GM21528 (cell line): ENCODE data around the gene MAP3K5.
A peak's percentile ranks its signal among the peaks of the same experiment; 100 is the strongest.
"Not testable (repeated sequence)": the region's sequence is repeated elsewhere in the genome, so short reads cannot be mapped to it uniquely, and the experiment has no call there.

Experiments
- ATAC-seq: cut with Tn5 transposase; IDR thresholded peaks from one replicate; pipeline ENCODE4 v1.9.1; 2021; ENCODE audit warnings: mild to moderate bottlenecking, moderate library complexity; ENCODE audit not compliant: unreplicated experiment, low FRiP score

Gene MAP3K5

DNA sequence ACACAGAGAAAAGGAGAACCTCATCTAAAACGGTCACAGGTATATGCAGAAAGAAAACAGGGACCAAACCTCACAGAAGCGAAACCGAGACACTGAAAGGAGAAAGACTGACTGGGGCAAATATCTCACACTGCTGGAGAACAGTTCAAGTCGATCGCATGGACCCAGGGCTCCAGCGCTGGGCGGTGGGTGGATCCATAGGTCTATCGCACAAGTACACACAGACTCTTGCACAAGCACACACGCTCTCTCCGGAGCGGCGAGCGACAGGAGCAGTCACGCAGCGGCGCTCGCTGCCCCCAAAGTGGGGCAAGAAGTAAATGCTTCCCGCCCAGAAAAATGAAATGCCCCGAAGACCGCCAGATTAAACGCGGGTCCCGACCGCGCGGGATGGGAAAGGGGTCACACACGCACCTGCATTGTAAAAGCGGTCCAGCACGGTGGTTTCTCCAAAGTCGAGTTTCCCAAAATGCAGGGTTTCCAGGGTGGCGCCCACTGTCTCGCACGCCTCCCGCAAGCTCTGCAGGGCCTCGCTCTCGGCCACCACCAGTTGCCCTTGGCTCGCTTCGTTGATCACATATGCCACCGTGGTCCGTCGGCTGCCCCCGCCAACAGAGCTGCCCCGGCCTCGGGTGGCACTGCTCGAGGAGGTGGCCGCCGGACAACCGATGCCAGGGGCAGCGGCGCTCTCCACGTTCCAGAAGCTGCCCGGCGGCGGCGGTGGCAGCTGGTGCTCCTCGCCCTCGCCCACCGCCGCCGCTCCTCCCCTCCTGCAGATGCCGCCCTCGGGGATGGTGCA is 782 bp downstream of the MAP3K5 start:
- ATAC-seq: peak; percentile 31

DNA sequence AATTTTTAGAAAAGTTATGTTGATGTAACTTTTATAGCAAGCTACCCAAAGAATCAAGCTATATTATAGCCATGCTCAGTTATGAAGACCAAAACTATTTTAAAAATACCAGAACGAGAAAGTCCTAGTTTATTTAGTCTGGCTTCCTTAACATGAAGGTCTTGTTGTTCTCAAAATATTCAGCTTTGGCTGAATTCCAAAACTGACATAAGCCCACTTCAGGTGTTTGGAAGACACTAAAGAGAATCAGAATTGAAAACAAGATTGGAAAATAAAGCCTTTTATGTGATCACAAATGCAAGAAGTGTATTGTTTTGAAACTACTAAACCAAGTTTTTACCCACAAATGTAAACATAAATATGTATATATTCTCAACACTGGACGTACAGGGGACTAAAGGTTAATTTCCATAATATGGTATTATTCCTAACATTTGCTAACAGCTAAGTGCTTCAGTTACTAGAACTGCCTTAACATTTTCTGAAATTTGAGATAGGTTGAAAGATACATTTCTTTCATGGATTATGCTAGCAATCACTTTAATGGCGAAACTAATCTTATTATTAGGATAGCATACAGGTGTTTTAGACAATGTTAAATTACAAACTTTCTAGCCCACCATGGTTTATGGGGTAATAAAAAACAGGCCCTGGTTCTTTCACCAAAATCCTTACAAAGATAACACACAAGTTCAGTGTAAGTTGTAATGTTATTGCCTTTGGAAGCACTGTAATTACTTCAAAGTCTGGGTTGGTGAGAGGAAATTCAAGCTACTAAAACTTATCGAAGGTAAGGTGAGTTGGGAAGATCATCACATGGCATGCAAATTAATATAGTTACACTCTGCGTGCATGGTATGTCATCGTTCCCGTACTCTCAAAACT is 1.6 kb downstream of the MAP3K5 start:
- no peak for ATAC-seq

DNA sequence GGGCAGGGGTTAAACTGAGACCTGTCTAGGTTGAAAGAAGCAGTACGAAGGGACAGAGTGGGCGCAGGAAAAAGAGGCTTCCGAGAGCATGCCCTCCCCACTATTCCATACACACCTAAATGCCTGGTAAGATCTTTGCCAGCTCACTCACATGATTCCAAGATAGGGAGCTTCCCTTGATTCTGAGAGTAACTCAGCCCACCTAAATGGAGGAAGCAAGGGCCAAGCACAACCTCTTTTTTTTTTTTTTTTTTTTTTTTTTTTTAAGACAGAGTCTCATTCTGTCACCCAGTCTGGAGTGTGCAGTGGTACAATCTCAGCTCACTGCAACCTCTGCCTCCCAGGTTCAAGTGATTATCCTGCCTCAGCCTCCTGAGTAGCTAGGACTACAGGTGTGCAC is 2.8 kb downstream of the MAP3K5 start:
- ATAC-seq: not testable (repeated sequence)

DNA sequence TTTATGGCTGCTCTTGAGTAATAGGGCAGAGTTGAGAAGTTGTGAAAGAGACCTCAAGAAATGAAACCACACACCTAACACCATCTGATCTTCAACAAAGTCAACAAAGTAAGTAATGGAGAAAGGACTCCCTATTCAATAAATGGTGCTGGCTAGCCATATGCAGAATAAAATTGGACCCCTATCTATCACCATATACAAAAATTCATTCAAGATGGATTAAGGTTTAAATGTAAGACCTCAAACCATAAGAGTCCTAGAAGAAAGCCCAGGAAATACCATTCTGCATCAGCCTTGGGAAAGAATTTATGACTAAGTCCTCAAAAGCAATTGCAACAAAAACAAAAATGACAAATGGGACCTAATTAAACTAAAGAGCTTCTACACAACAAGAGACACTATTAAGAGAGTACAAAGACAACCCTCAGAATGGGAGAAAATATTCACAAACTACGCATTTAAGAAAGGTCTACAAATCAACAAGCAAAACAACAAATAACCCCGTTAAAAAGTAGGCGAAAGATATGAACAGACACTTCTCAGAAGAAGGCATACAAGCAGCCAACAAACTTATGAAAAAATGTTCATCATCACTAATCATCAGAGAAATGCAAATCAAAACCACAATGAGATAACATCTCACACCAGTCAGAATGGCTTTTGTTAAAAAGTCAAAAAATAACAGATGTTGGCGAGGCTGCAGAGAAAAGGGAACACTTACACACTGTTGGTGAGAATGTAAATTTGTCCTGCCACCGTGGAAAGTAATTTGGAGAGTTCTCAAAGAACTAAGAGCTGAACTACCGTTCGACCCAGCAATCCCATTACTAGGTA is 4.0 kb downstream of the MAP3K5 start:
- ATAC-seq: no peak

DNA sequence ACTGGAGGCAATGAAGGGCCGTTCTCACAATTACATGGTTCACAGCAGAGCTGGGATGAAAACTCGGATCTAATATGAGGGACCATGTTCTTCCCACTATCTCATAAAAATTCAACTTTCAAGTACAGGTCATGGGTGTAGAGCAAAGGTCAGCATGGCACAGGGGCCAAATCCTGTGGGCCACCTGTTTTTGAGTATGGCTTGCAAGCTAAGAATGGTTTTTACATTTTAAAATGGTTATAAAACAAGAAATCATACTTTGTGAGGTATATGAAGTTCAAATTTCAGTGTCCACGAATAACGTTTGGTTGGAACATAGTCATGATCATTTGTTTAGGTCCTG is 4.6 kb downstream of the MAP3K5 start:
- no peak for ATAC-seq

DNA sequence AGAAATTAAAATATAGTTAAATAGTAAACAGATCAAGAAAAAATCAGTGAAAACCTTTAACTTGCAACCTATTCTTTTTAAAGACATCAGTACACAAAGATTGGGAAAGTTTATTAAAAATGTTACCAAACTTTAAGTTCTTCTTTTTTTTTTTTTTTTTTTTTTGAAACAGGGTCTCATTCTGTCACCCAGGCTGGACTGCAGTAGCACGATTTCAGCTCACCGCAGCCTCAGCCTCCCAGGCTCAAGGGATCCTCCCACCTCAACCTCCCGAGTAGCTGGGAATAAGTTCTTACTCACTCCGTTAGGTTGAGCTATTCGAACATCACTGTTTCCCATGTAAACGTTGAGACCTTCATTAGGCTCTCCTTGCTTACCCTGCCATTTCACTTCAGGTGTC is 5.6 kb downstream of the MAP3K5 start:
- ATAC-seq: no peak

DNA sequence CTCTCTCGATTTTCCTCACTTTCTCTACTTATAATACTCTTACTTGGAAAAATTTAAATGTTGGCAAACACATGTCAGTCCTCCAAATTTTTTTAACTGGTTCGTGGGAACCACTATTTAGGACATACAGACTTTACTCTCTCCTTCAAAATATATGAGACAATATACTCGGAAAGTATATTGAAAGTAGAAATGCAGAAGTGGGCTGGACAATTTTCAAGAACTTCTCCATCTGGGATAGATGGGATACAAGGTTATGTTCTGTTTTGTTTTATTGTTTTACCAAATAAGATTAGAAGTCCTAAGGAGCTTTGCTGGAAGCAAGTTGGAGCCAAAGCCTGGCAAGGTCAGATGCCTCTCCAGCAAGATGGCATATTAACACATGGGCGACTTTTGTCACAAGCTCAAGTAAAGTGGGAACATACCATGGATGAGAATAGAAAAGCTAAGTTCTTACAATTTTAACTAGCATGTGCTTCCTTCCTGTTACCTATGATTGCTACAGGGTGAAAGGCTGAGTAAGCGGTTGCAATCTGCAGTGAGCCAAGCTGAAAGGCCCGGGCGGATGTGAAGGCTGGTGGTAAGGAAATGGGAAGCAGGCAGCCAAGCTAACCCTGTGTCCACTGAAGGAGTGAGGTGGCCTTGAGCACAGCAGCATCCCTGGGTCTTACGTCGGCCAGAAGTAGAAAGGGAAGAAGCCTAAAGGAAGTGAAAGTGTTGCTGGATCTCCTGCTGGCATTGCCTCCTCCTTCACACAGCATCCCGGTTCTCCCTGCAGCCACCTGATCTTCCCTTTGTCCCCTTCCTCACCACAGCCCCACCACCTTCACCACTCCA is 7.1 kb downstream of the MAP3K5 start:
- no peak for ATAC-seq

DNA sequence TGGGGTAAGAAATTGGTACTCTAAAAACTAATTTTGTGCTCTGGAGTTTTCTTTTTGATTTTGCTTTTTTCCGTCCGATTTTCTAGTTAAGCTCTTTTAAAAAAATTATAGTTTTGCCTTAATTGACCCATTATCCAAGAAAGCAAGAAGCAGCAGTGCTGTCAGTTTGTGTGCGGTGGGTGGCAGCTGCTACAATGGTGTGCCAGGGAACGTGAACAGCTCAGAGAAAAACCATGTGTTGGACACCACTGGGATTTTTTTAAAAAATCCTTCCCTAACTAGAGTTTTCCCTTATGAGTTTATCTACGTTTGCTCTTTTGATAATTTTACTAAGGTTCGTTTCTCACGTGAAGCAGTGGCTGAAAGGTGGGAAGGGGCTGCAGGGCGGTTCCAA is 8.0 kb downstream of the MAP3K5 start:
- no peak for ATAC-seq

DNA sequence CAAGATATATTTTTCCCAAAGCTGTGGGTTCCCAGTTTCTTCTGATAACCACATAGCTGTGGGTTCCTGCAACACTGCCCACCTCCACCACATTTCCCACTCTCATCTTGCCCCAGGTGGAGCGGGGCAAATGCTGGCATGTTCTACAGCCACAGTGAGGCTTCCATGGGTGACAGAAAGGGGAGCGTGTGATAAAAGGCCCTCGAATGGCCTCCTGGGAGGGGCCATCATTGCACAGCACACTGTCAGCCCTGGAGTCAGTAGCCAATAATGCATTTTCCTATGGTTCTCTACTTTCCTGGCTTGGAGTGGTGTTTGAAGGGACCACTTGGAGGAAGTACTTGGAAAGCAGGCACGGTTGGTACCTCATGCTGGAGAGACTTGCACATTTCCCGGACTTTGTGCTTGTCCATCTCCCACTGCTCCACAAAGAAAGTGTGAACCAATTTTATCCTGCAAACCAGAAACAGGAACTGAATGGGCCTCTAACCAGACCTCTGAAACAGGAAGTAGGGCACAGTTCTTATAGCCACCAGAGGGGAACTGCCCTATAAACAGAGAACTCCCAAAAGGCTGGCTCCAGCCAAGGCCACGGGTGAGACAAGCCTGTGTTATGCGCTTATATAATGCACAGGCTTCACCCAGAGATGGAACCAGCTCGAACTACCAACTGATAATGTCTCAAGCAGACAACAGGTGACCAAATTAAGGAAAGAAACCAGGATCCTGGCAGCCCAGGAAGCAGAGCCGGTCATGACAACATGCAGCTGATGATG is 8.6 kb downstream of the MAP3K5 start:
- peak; percentile 66 for ATAC-seq

DNA sequence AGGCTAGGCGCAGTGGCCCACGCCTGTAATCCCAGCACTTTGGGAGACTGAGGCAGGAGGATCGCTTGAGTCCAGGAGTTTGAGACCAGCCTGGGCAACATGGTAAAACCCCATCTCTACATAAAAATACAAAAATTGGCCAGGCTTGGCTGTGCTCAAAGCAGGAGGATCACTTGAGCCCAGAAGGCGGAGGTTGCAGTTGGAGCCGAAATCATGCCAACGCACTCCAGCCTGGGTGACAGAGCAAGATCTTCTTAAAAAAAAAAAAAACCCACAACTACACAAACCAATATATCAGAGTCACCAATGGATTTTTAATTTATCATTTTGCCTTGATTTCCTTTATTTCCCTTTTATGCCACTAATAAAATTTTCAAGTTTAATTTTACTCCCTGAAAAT is 9.3 kb downstream of the MAP3K5 start:
- ATAC-seq: no peak

DNA sequence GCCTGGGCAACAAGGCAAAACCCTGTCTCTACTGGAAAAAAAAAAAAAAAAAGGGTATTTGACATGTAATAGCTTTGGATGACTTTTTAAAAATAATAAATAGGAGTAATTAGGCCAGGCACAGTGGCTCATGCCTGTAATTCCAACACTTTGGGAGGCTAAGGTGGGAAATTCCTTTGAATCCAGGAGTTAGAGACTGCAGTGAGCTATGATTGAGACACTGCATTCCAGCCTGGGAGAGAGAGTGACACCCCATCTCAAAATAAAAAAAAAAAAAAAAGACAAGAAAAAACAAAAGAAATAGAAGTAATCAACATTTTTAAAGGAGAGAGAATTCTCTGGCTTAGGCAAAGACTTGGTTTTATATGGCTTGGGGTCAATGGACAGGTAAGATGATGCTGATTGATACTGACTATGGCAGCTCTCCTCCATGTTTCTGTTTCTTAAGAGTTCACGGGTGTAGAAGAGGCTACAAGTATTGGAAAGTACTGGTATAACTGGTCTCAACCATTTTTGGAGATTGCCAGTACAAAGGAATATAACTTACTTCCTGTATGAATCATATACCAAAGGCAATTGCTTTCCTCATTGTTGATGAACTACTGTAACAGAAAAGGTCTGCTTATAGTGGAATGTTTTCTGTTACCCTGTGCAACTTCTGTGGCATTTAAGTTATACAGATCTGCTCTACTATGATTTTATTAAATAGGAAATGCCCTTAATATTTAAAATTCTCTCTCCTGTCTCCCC is 10.1 kb downstream of the MAP3K5 start:
- ATAC-seq: no peak

DNA sequence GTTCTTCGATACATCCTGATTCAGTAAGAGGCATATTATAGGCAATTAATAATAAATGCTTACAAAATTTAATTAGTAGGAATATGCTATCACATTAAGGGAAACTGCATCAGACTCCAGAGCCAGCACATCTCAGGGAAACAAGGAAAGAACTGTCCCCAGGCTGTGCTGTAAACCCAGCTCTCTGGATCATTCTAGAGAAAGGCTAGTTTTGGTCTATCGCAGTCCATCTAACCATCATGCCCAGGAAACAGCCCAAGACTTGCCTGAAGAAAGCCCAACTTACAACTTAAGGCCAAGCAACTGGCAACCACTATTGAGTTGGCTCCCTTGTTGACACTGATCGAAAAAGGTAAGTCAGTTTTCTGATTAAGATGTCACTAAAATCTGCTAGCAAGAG is 11.3 kb downstream of the MAP3K5 start:
- ATAC-seq: no peak

DNA sequence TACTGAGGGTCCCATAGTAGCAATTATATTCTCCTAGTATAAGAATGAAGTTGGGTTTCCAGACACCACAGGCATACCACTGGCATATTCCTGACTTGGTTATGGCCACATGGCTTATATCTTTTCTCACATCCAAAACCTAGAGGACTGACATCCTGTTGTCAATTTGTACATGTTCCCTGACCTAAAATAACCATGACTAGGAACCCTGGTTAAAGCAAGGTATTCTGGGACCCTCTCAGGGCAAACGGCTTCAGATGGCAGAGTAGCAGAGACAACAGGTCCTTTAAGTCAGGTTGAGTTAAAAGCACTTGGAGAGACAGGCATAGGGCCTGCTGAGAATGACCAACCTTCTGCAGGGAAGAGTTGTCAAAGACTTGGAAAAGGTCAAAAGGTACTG is 12.6 kb downstream of the MAP3K5 start:
- no peak for ATAC-seq

DNA sequence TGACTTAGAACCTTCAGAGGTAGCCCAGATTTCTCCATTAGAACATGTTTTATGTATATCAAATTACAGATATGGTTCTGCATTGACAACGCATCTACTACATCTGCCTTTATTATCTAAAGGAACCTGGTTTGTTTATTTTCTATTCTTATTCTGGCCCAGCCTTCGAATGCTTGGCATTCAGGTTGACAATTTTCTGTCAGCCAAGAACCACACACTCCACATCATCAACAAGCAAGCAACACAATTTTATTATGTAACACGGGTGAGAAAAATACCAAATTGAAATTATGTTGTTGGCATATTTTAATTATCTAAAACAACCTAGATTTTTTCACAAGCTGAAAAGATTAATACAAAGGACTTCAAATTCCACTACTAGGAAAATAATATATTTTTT is 14.6 kb downstream of the MAP3K5 start:
- no peak for ATAC-seq

DNA sequence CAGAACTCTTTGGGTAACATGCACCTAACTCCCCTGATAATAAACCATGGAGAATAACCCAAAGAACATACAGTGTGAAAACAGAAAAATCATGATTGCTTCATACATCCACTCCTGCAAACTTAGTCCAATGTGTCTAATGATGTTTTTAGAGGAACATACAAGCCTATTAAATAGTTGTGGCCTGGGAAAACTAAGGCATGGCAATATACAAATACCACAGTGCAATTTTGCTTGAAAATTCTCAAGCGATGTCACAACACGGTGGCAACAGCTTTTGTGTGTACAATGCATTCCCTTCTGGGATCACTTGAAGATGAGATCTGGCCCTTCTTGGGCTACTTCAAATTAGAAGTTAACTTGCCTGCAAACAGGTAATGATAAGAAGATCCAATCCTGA is 16.7 kb downstream of the MAP3K5 start:
- ATAC-seq: no peak

DNA sequence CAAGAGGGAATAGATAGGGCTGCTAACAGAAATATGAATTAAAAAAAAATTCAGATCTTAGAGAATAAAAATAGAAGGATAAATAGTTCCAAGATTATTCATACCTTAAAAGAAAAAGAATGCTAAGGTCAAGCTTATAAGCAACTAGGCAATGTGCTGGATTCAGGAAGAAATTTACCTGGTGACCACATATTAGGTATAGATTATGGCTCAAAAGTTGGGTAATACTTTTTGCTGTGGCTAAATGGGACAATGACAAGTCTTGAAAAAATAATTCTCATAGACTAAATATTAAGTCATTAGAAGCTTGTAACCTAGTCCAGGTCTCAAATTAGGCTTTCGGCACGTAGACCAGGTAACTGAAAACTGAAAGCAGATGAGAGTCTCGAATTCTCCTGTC is 17.2 kb downstream of the MAP3K5 start:
- no peak for ATAC-seq

DNA sequence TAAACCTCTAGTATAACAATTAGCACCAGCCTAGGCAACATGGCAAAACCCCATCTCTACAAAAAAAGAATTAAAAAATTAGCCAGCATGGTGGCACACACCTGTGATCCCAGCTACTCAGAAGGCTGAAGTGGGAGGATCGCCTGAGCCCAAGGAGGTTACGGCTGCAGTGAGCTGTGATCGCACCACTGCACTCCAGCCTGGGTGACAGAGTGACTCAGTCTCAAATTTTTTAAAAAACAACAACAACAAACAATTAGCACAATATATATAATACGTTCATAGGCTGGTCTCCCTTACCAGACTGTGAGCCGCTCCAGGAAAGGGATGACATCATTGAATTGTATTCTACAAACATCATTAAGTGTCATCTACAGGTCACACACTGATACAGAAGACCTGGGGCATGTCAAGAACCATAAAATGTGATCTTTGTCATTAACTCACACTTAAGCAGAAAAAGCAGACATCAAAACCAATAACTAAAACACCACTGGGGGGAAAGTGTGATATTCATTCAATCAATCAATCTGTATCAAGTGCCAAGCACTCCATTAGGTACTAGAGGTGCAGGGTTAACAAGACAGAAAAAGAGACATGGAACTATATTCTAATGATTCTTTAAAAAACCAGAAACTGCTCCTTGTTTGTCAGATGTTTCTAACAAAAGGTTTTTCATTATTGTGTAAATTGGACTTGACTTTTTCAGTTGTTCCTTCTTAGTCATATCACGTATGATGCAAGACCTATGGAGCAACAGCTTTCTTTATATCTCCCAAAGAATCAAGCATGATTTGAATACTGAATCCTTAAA is 17.8 kb downstream of the MAP3K5 start:
- no peak for ATAC-seq

DNA sequence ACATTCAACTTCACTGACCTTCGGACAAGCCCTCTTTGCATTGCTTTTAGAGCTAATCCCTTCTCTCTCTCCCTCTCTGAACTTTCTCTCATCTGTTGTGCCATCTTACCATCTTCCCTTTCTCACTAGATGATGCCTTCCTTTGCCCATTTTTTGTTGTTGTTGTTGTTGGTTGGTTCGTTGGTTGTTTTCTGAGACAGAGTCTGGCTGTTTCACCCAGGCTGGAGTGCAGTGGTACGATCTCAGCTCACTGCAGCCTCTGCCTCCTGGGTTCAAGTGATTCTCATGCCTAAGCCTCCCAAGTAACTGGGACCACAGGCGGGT is 18.8 kb downstream of the MAP3K5 start:
- peak; percentile 6 for ATAC-seq
